ENCODE results near the gene STUM.

DNA sequence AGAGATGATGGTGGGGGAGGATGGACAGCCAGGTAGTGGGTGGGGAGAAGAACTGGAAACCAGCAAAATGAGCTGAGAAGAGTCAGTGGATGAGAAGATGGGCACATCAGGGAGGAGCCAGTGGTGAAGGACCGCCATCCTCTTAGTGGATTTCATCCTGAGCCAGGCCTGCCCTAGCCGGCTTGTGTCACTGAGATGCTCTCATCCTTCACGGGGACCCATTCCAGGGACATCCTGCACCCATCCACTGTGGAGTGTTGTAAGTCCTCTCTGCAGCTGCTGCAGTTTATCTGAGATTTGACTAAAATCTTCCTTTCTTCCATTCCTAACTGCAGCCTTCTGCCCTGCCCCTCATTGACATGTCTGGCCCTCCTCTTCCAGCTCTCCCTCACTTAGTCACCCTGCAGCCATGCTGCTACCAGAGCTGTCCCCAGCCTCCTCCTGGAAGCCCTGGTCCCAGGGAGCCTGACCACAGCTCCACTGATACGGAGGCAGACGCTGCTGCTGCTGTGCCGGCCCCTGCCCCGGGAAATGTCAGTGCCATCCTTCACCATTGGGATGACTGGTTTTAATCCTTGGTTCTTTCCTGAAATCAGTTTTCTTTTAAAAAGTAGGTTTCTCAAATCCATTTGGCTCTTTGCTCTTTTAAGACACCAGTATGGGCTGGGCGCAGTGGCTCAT is 33.2 kb downstream of the STUM start:
- TF ChIP-seq POLR2AphosphoS5 (IDR thresholded peaks at IDR 0.05) (peak in 1 of 4 donors; percentile 18), EP300 (IDR thresholded peaks at IDR 0.05) (no peak), POLR2A (IDR thresholded peaks at IDR 0.05) (no peak)
- TF ChIP-seq, protein P1, sequence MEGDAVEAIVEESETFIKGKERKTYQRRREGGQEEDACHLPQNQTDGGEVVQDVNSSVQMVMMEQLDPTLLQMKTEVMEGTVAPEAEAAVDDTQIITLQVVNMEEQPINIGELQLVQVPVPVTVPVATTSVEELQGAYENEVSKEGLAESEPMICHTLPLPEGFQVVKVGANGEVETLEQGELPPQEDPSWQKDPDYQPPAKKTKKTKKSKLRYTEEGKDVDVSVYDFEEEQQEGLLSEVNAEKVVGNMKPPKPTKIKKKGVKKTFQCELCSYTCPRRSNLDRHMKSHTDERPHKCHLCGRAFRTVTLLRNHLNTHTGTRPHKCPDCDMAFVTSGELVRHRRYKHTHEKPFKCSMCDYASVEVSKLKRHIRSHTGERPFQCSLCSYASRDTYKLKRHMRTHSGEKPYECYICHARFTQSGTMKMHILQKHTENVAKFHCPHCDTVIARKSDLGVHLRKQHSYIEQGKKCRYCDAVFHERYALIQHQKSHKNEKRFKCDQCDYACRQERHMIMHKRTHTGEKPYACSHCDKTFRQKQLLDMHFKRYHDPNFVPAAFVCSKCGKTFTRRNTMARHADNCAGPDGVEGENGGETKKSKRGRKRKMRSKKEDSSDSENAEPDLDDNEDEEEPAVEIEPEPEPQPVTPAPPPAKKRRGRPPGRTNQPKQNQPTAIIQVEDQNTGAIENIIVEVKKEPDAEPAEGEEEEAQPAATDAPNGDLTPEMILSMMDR (IDR thresholded peaks at IDR 0.05): no peak
